HepG2 (cell line): ENCODE measurements around the gene CAST. TPM values are rescaled to one million over a fixed set of nuclear protein-coding genes. Genes with fewer than 3 reads are reported as not detected.

ENCODE experiments used
- ATAC-seq: fragments of 200-7000 bp; cut with Tn5 transposase; 3 replicates; pipeline ENCODE4 v1.9.1; 2020; ENCODE audit warnings: mild to moderate bottlenecking, moderate library complexity
- BruUV-seq: library from RNA; stranded (reverse); fragments of 400-500 nt; replicated peaks from 2 replicates; lab custom pipeline; 2021; lab: Mats Ljungman, UMichigan
- CTCF ChIA-PET: fragments of 300-600 bp; formaldehyde crosslinking; extraction: SDS; loops from one replicate; lab custom pipeline; 2021; ENCODE audit warnings: low total read pairs, inconsistent platforms, low intra/inter-chr PET ratio; lab: Yijun Ruan, JAX
- POLR2A ChIA-PET: fragments of 350-600 bp; sonication (Branson Sonifier 250); formaldehyde crosslinking; loops from one replicate; lab custom pipeline; 2020; ENCODE audit warnings: antibody characterized with exemption, inconsistent platforms; lab: Yijun Ruan, JAX
- DNase-seq: peaks from one replicate; pipeline ENCODE4 v3.0.0-alpha.2; 2015; ENCODE audit warnings: low spot score
- FAIRE-seq: peaks from 3 replicates; lab custom pipeline; 2011; peaks lifted over from hg19 to GRCh38; lab: Jason Lieb, UNC
- H2AFZ ChIP-seq: one replicate; pipeline ENCODE4 v1.6.1; 2011; ENCODE audit warnings: low read length, inconsistent platforms
- H3K27ac ChIP-seq: fragments of 300-600 bp; 3 replicates; pipeline ENCODE4 v1.8.0; 2011; ENCODE audit warnings: mixed run types, mild to moderate bottlenecking, mixed read lengths, low read length, inconsistent platforms; ENCODE audit not compliant: insufficient read depth; ENCODE audit errors: extremely low read length
- H3K27me3 ChIP-seq, 2 experiments: fragments of 200-600 bp in 1 of 2; 2 replicates in 1 of 2; 3 replicates in 1 of 2; pipeline versions ENCODE4 v1.6.0 to v1.8.0; 2011; ENCODE audit warnings: low read length in 2 of 2, mild to moderate bottlenecking in 2 of 2, moderate library complexity in 2 of 2, inconsistent platforms in 1 of 2; ENCODE audit not compliant: insufficient read depth in 2 of 2, control insufficient read depth in 1 of 2
- H3K36me3 ChIP-seq, 2 experiments: fragments of 200-600 bp in 1 of 2; replicated peaks in 1 of 2; 2 replicates in 1 of 2; 3 replicates in 1 of 2; pipeline versions ENCODE4 v1.5.1 to v1.8.0; 2011; ENCODE audit warnings: low read length in 2 of 2, inconsistent platforms in 1 of 2; ENCODE audit not compliant: insufficient read depth in 2 of 2, control insufficient read depth in 1 of 2
- H3K4me1 ChIP-seq: 2 replicates; pipeline ENCODE4 v1.5.1; 2012; ENCODE audit warnings: low read length, inconsistent platforms; ENCODE audit not compliant: insufficient read depth
- H3K4me2 ChIP-seq: 2 replicates; pipeline ENCODE4 v1.6.0; 2011; ENCODE audit warnings: low read depth, low read length, inconsistent platforms
- H3K4me3 ChIP-seq, 3 experiments: fragments of 200-600 bp in 1 of 3; sonication (generic), shearing (Covaris generic) in 1 of 3; replicated peaks in 1 of 3; 2 replicates each; pipeline ENCODE4 v1.5.1; 2011 to 2016; ENCODE audit warnings: low read length in 3 of 3, inconsistent platforms in 2 of 3, low read depth in 2 of 3, mild to moderate bottlenecking in 2 of 3, control low read depth in 1 of 3, mixed read lengths in 1 of 3; ENCODE audit not compliant: insufficient read depth in 1 of 3
- H3K79me2 ChIP-seq: one replicate; pipeline ENCODE4 v1.6.1; 2011; ENCODE audit warnings: low read length, inconsistent platforms; ENCODE audit not compliant: insufficient read depth
- H3K9ac ChIP-seq: 2 replicates; pipeline ENCODE4 v1.6.0; 2011; ENCODE audit warnings: mild to moderate bottlenecking, low read depth, low read length, inconsistent platforms; ENCODE audit not compliant: insufficient read depth
- H3K9me3 ChIP-seq: 2 replicates; pipeline ENCODE4 v1.5.1; 2012; ENCODE audit warnings: mild to moderate bottlenecking, low read length
- H4K20me1 ChIP-seq: 2 replicates; pipeline ENCODE4 v1.6.0; 2011; ENCODE audit warnings: inconsistent platforms, mild to moderate bottlenecking, low read length, moderate library complexity; ENCODE audit not compliant: insufficient read depth
- GTF2F1 ChIP-seq: fragments of 150-350 bp; IDR thresholded peaks from 2 replicates; pipeline ENCODE4 v1.6.1; 2014; ENCODE audit warnings: low read length
- HNRNPL ChIP-seq: fragments of 200-400 bp; formaldehyde crosslinking; IDR thresholded peaks from 2 replicates; pipeline ENCODE4 v1.6.1; 2017; ENCODE audit warnings: mild to moderate bottlenecking, low read depth, low read length
- NR2C2 ChIP-seq: sonication (generic); formaldehyde crosslinking; IDR thresholded peaks from 2 replicates; pipeline ENCODE4 v1.4.0; 2020; ENCODE audit warnings: missing genetic modification reagents, mild to moderate bottlenecking, moderate library complexity, borderline replicate concordance
- PRDM10 ChIP-seq: sonication (generic); formaldehyde crosslinking; IDR thresholded peaks from 2 replicates; pipeline ENCODE4 v1.4.0; 2020; ENCODE audit warnings: low read depth, missing genetic modification reagents
- RBFOX2 ChIP-seq: fragments of 200-400 bp; formaldehyde crosslinking; IDR thresholded peaks from 2 replicates; pipeline ENCODE4 v1.6.1; 2017; ENCODE audit warnings: low read depth, mild to moderate bottlenecking, low read length
- SYNCRIP ChIP-seq: fragments of 200-400 bp; formaldehyde crosslinking; IDR thresholded peaks from 2 replicates; pipeline ENCODE4 v1.6.1; 2018; ENCODE audit warnings: mild to moderate bottlenecking, low read depth, low read length; ENCODE audit not compliant: insufficient read depth
- ZNF652 ChIP-seq: IDR thresholded peaks from 2 replicates; pipeline ENCODE4 v1.6.1; 2016; ENCODE audit warnings: low read depth, borderline replicate concordance
- WGBS: methylation state at CpG from one replicate; pipeline ENCODE4 v1.1.6; 2017; ENCODE audit warnings: low lambda C conversion rate; 5-methylcytosine and 5-hydroxymethylcytosine counted together
- in situ Hi-C: cut with HindIII; loops from 2 replicates; pipeline ENCODE4 v1.10.0; 2017; ENCODE audit warnings: low pct_unique_long_range_greater_than_20kb; ENCODE audit not compliant: extremely low pct_ligation_motif_present
- intact Hi-C: fragments of 100-400 bp; cut with micrococcal nuclease; formaldehyde crosslinking; loops from one replicate; pipeline ENCODE4 v1.10.0; 2022; ENCODE audit not compliant: unreplicated experiment
- polyA plus RNA-seq, 8 experiments: library from polyadenylated mRNA; depleted of rRNA in 3 of 8; stranded (reverse) in 7 of 8; unstranded in 1 of 8; fragments of >200 nt; fragmentation: Illumina TruSeq in 4 of 8; extraction: Trizol in 4 of 8; gene quantifications; 2 replicates each; pipeline versions ENCODE4 v1.2.1 to v1.2.3, GENCODE V29; 2011 to 2016; ENCODE audit warnings: low read depth in 4 of 8, missing spikeins in 1 of 8, mixed read lengths in 1 of 8; ENCODE audit not compliant: insufficient read depth in 1 of 8
- total RNA-seq, 5 experiments: library from RNA; depleted of rRNA; stranded (reverse); fragments of >200 nt; fragmentation: Illumina TruSeq; extraction: Trizol; gene quantifications; 2 replicates each; pipeline ENCODE4 v1.2.3, GENCODE V29; 2016; ENCODE audit warnings: low read depth in 1 of 5
- TF ChIP-seq, protein P1 (sequence below): sonication (generic); formaldehyde crosslinking; IDR thresholded peaks from 2 replicates; pipeline ENCODE4 v1.9.0; 2022; ENCODE audit warnings: missing genetic modification reagents, mild to moderate bottlenecking, borderline replicate concordance

CAST gene
- total and polyA plus RNA-seq, 2 of the 13 experiments (the other 11 are each of a cell fraction or from before 2014, with no cell fraction given): 42.1 to 67.6 TPM

DNA sequence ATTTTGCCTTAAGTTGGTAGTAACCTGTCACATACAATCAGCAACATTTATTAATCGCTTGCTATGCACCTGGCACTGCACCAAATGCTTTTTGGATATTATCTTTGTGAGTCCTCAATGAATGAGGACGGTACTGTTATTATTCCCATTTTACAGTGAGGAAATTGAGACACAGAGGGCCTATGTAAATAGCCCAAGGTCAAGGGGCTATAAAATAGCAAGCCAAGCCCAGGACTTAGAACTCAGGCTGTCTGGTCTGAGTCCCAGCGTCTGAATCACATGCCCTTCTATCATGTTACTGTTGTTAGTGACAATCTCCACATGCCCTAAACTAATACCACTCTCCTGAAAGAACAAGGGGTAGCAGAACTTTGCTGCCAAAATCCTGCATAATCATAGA is 85.5 kb downstream of the CAST start:
- Histone ChIP-seq H2AFZ (no peak overlapping the region), H3K27ac (no peak overlapping the region), H3K79me2 (no peaks in the 10 kb centered on the region), H3K9me3 (no peaks in the 10 kb centered on the region), H3K4me3 (no peak overlapping the region), H3K4me2 (no peak overlapping the region), H3K36me3 (peaks cover 6 to 38% of the 10 kb centered on the region in 2 experiments; a peak in 4 of 5 replicates), H3K9ac (no peak overlapping the region), H4K20me1 (no peaks in the 10 kb centered on the region), H3K27me3 (no peaks in the 10 kb centered on the region), H3K4me1 (no peaks in the 10 kb centered on the region)
- DNase-seq (no peak), ATAC-seq (no peak), FAIRE-seq (no peak)
- WGBS: 97% methylated on average over 3 of the region's 3 CpGs
- no peak for TF ChIP-seq ZNF652 (CRISPR knock-in tag)
- ChIA-PET CTCF (no interaction called here), POLR2A (no interaction called here)
- no TSS peak for BruUV-seq
- in situ Hi-C loops: no loop called here
- intact Hi-C loops: no loop called here

- no peak for DNase-seq
- intact Hi-C loops (no loop called here), in situ Hi-C loops (loop anchor here (5.0 kb wide), 1 partner anchor 412 kb away; no protein-coding TSS in a partner anchor)
- no peak overlapping the region for H3K4me2 ChIP-seq
- H3K4me1 ChIP-seq: no peaks in the 10 kb centered on the region
- CTCF ChIA-PET: interaction anchor here (0.7 kb wide), 1 partner anchor 31 kb away, joined by 3 read pairs; no protein-coding TSS in a partner anchor
- no peak for ATAC-seq
- 97% methylated on average over 6 of the region's 6 CpGs for WGBS
- POLR2A ChIA-PET: no interaction called here
- BruUV-seq: no TSS peak
- H4K20me1 ChIP-seq: no peaks in the 10 kb centered on the region
- H3K36me3 ChIP-seq: peaks cover 11 to 52% of the 10 kb centered on the region in 2 experiments; a peak in 4 of 5 replicates
- H3K27ac ChIP-seq: no peak overlapping the region
- H3K9ac ChIP-seq: no peak overlapping the region
- no peak for FAIRE-seq
- H3K9me3 ChIP-seq: no peaks in the 10 kb centered on the region
- H3K79me2 ChIP-seq: no peaks in the 10 kb centered on the region
- H3K27me3 ChIP-seq: no peaks in the 10 kb centered on the region
- H3K4me3 ChIP-seq: no peak overlapping the region
- no peak overlapping the region for H2AFZ ChIP-seq
- TF ChIP-seq SYNCRIP (no peak), GTF2F1 (no peak), NR2C2 (CRISPR knock-in tag) (no peak), HNRNPL (no peak), PRDM10 (CRISPR knock-in tag) (no peak), RBFOX2 (no peak)
- TF ChIP-seq, protein P1, sequence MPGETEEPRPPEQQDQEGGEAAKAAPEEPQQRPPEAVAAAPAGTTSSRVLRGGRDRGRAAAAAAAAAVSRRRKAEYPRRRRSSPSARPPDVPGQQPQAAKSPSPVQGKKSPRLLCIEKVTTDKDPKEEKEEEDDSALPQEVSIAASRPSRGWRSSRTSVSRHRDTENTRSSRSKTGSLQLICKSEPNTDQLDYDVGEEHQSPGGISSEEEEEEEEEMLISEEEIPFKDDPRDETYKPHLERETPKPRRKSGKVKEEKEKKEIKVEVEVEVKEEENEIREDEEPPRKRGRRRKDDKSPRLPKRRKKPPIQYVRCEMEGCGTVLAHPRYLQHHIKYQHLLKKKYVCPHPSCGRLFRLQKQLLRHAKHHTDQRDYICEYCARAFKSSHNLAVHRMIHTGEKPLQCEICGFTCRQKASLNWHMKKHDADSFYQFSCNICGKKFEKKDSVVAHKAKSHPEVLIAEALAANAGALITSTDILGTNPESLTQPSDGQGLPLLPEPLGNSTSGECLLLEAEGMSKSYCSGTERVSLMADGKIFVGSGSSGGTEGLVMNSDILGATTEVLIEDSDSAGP (CRISPR knock-in tag): no peak
These were observed 88.1 kb downstream of the CAST start for GRCh38 chr5:96750110-96750822.
